GM19023 (cell line): ENCODE data around the gene SAA2.
"Not testable (repeated sequence)": the region's sequence is repeated elsewhere in the genome, so short reads cannot be mapped to it uniquely, and the experiment has no call there.

ENCODE experiments used
- ATAC-seq: cut with Tn5 transposase; IDR thresholded peaks from one replicate; pipeline ENCODE4 v1.9.1; 2021; ENCODE audit warnings: mild to moderate bottlenecking, moderate library complexity; ENCODE audit not compliant: unreplicated experiment

The SAA2 gene

GRCh38 chr11:18203723-18204122, 44.7 kb downstream of the SAA2 start:
- ATAC-seq: no peak

- not testable (repeated sequence) for ATAC-seq
These were observed 50.7 kb downstream of the SAA2 start for GRCh38 chr11:18197738-18198137.

- no peak for ATAC-seq
These were observed 51.9 kb downstream of the SAA2 start for GRCh38 chr11:18196532-18196931.
